ENCODE data around the gene VGLL4. TPM values are rescaled to one million over a fixed set of nuclear protein-coding genes. Genes with fewer than 3 reads are reported as not detected.
A peak's percentile ranks its signal among the peaks of the same experiment; 100 is the strongest.

VGLL4 gene
- total RNA-seq, 1 donor from 2014 or later, result 111 TPM

DNA sequence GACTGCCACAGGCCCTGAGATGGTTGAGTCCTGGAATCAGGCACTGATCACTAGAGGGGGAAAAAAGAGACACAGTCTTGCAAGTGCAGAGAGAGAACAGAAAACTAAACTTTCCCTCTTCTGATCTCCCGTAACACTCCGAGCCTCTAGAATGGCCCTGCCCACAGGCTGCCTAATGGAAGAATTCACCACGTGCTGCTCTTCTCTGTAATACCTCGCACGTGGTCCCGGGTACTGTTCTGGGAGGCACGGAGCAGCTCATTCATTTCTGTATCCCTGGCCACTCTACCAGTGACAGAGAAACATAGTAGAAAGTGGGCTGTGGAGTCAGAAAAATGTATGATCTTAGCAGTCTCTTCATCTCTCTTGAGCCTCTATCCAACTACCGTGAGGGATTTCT lies 30.4 kb downstream of the VGLL4 start:
- TF ChIP-seq, protein P1, sequence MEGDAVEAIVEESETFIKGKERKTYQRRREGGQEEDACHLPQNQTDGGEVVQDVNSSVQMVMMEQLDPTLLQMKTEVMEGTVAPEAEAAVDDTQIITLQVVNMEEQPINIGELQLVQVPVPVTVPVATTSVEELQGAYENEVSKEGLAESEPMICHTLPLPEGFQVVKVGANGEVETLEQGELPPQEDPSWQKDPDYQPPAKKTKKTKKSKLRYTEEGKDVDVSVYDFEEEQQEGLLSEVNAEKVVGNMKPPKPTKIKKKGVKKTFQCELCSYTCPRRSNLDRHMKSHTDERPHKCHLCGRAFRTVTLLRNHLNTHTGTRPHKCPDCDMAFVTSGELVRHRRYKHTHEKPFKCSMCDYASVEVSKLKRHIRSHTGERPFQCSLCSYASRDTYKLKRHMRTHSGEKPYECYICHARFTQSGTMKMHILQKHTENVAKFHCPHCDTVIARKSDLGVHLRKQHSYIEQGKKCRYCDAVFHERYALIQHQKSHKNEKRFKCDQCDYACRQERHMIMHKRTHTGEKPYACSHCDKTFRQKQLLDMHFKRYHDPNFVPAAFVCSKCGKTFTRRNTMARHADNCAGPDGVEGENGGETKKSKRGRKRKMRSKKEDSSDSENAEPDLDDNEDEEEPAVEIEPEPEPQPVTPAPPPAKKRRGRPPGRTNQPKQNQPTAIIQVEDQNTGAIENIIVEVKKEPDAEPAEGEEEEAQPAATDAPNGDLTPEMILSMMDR (conservative IDR thresholded peaks at IDR 0.05), result no peak
- Mint-ChIP-seq H3K4me3 (peak overlapping the region; percentile 3), H3K4me1 (ENCODE audit: unreplicated experiment) (peaks cover 93% of the 10 kb centered on the region), H3K27ac (no peak overlapping the region), H3K27me3 (no peaks in the 10 kb centered on the region), H3K36me3 (peaks cover 19% of the 10 kb centered on the region), H3K9me3 (no peaks in the 10 kb centered on the region)
- DNase-seq (ENCODE audit: extremely low spot score, unreplicated experiment), result no peak

DNA sequence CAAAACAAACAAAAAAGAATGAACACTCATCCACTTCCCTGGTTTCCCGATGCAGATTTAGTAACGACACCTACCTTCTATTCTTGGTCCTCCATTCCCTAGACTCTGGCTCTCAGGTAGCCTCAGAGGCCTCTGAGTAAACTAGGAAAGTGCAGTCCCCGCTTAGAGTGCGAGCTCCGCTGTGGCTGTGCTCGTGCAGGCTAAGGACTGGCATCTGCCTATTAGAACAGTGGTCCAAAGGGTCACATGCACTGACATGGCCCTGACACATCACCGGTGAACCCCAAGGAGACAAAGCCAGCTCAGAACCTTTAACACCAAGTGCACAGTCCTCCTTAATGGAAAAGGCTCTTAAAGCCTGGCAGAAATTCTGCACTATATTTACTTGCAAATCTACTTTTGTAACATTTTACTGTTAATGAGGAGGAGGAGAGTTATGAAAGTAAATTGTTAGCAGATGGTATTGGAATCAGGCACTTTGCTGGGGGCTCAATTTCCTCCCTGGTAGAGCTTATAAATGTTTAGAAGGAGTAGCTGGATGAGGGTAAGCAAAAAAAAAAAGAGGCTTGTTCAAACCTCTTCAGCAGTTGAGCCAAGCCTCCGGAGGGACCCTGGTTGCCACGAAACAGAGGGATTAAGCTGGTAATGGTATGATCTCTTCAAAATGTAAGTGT lies 31.1 kb downstream of the VGLL4 start:
- H3K9me3 Mint-ChIP-seq, result no peaks in the 10 kb centered on the region
- peak overlapping the region; percentile 20 for H3K4me3 Mint-ChIP-seq
- DNase-seq (ENCODE audit: extremely low spot score, unreplicated experiment), result no peak
- no peaks in the 10 kb centered on the region for H3K27me3 Mint-ChIP-seq
- TF ChIP-seq, protein P1 (conservative IDR thresholded peaks at IDR 0.05), result no peak
- H3K27ac Mint-ChIP-seq, result peak overlapping the region; percentile 37
- H3K4me1 Mint-ChIP-seq (ENCODE audit: unreplicated experiment), result peaks cover 94% of the 10 kb centered on the region
- peaks cover 19% of the 10 kb centered on the region for H3K36me3 Mint-ChIP-seq

DNA sequence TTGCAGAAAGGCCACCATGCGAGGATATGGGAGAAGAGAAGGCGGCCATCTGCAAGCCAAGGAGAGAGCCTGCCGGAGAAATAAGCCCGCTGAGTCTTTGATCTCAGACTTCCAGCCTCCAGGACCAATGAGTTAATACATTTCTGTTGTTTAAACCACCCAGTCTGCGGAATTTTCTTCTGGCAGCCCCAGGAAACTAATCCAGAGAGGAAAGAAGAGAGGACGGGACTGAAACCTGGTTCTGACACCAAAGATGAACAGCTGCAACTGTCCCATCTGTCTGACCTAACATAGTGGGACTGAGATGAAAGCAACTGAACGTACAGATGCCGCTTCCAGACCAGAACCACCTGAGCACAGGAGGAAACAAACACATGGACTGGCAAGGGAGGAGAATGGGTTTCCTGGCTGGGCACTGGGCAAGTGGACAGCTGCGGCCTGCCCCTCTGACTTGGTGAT lies 32.3 kb downstream of the VGLL4 start:
- Mint-ChIP-seq H3K9me3 (no peaks in the 10 kb centered on the region), H3K27ac (peak overlapping the region; percentile 75), H3K4me3 (peak overlapping the region; percentile 58), H3K27me3 (no peaks in the 10 kb centered on the region), H3K4me1 (ENCODE audit: unreplicated experiment) (peaks cover 94% of the 10 kb centered on the region), H3K36me3 (peaks cover 23% of the 10 kb centered on the region)
- DNase-seq (ENCODE audit: extremely low spot score, unreplicated experiment), result no peak
- TF ChIP-seq, protein P1 (conservative IDR thresholded peaks at IDR 0.05), result no peak

DNA sequence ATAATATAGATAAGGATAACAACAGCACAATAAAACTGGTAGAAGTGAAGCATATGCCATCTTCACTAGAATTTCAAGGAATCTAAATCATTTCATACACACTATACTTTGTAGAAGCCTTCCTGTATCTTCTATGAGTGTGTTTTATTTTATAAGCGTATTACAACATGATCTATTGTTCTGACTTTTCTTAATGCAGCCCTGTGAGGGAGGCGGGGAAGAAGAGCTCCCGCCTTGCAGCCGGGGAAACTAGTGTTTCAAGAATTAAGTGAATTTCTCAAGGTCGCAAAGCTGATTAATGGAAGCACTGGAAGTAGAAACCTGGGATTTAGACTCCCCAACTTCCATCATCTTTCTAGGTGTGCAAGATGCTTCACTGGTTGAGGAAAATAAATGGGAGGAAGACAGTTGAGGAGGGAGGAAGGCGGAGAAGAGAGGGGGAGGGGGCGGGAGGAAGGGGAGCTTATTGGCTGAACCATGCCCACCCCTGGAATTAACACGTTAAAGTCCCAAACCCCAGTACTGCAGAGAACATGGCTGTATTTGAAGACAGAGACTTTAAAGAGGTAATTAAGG lies 32.9 kb downstream of the VGLL4 start:
- H3K36me3 Mint-ChIP-seq, result peaks cover 26% of the 10 kb centered on the region
- peak overlapping the region; percentile 75 for H3K27ac Mint-ChIP-seq
- H3K4me1 Mint-ChIP-seq (ENCODE audit: unreplicated experiment), result peaks cover 94% of the 10 kb centered on the region
- H3K9me3 Mint-ChIP-seq, result no peaks in the 10 kb centered on the region
- peak overlapping the region; percentile 81 for H3K4me3 Mint-ChIP-seq
- TF ChIP-seq, protein P1 (conservative IDR thresholded peaks at IDR 0.05), result no peak
- DNase-seq (ENCODE audit: extremely low spot score, unreplicated experiment), result no peak
- H3K27me3 Mint-ChIP-seq, result no peaks in the 10 kb centered on the region

DNA sequence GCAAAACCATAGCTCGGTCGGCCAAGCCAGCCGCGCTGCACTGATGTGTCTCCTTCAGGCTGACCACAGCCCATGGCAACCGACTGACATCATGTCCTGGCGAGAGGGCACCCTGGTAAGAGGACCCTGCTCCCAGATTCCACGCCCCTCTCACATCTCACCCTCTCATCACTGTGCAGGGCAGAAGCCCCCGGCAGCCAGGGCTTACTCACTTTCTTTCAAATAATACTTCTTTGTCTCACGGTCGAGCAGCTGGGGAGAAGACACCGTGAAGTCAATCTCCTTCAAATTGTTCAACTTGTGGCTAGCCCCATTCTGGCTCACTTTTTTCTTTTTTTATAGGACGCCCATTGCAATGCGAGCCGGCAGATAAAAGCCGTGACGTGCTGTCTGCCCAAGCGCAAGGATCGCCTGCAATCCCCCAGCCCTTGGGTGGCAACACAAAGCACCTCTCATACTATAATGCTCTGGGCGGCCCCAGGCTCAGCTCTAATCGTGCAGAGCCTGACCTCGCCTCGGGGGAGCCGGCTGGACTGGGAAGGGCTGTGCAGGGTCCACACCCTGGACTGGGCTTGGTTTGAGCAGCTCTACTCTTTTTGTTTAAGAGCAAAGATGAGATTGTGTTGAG lies 33.6 kb downstream of the VGLL4 start:
- Mint-ChIP-seq H3K27me3 (no peaks in the 10 kb centered on the region), H3K27ac (peak overlapping the region; percentile 75), H3K36me3 (peaks cover 30% of the 10 kb centered on the region), H3K4me3 (peak overlapping the region; percentile 81), H3K4me1 (ENCODE audit: unreplicated experiment) (peaks cover 94% of the 10 kb centered on the region), H3K9me3 (no peaks in the 10 kb centered on the region)
- DNase-seq (ENCODE audit: extremely low spot score, unreplicated experiment), result no peak
- TF ChIP-seq, protein P1 (conservative IDR thresholded peaks at IDR 0.05), result no peak
